ENCODE results near the gene PRKN.

The PRKN gene

GRCh38 chr6:161792851-161793493 lies 934.6 kb downstream of the PRKN start:
- no peak for TF ChIP-seq CTCF (IDR thresholded peaks at IDR 0.05; ENCODE audit: extremely low read depth, insufficient read depth, missing control alignments)

GRCh38 chr6:161788531-161788930 lies 939.0 kb downstream of the PRKN start:
- in situ Hi-C loops (cut with MboI; ENCODE audit: low pct_unique_long_range_greater_than_20kb, low sequenced_read_pairs, unreplicated experiment): loop anchor here (25.0 kb wide), 1 partner anchor 101 kb away; no protein-coding TSS in a partner anchor
- no peak for DNase-seq (ENCODE audit: low spot score)
- no peak for TF ChIP-seq CTCF (IDR thresholded peaks at IDR 0.05; ENCODE audit: extremely low read depth, insufficient read depth, missing control alignments)

More at GRCh38 chr6:161792851-161793493, 934.6 kb downstream of the PRKN start:
- in situ Hi-C loops (cut with MboI; ENCODE audit: low pct_unique_long_range_greater_than_20kb, low sequenced_read_pairs, unreplicated experiment): loop anchor here (25.0 kb wide), 1 partner anchor 106 kb away; no protein-coding TSS in a partner anchor
- DNase-seq (ENCODE audit: low spot score): no peak

GRCh38 chr6:161772176-161772575 lies 955.4 kb downstream of the PRKN start:
- in situ Hi-C loops (cut with MboI; ENCODE audit: low pct_unique_long_range_greater_than_20kb, low sequenced_read_pairs, unreplicated experiment): no loop called here

GRCh38 chr6:161761966-161762365 lies 965.6 kb downstream of the PRKN start:
- in situ Hi-C loops (cut with MboI; ENCODE audit: low pct_unique_long_range_greater_than_20kb, low sequenced_read_pairs, unreplicated experiment): no loop called here
- no peak for DNase-seq (ENCODE audit: low spot score)
- no peak for TF ChIP-seq CTCF (IDR thresholded peaks at IDR 0.05; ENCODE audit: extremely low read depth, insufficient read depth, missing control alignments)

More at GRCh38 chr6:161772176-161772575, 955.4 kb downstream of the PRKN start:
- no peak for DNase-seq (ENCODE audit: low spot score)
- no peak for TF ChIP-seq CTCF (IDR thresholded peaks at IDR 0.05; ENCODE audit: extremely low read depth, insufficient read depth, missing control alignments)

- DNase-seq (ENCODE audit: low spot score): no peak
- no peak for TF ChIP-seq CTCF (IDR thresholded peaks at IDR 0.05; ENCODE audit: extremely low read depth, insufficient read depth, missing control alignments)
- in situ Hi-C loops (cut with MboI; ENCODE audit: low pct_unique_long_range_greater_than_20kb, low sequenced_read_pairs, unreplicated experiment): no loop called here
Observed at GRCh38 chr6:161755080-161755479, 972.5 kb downstream of the PRKN start.

- in situ Hi-C loops (cut with MboI; ENCODE audit: low pct_unique_long_range_greater_than_20kb, low sequenced_read_pairs, unreplicated experiment): no loop called here
- no peak for DNase-seq (ENCODE audit: low spot score)
- no peak for TF ChIP-seq CTCF (IDR thresholded peaks at IDR 0.05; ENCODE audit: extremely low read depth, insufficient read depth, missing control alignments)
Observed at GRCh38 chr6:161750686-161751085, 976.9 kb downstream of the PRKN start.
